Measurements from ENCODE around the gene ABCA7. TPM values are rescaled to one million over a fixed set of nuclear protein-coding genes. Genes with fewer than 3 reads are reported as not detected.

ABCA7 gene
- total and polyA plus RNA-seq, 3 donors from 2014 or later = 7.3 to 14.6 (median 12.1) TPM

- TF ChIP-seq CTCF (IDR thresholded peaks at IDR 0.05) (no peak), POLR2A (IDR thresholded peaks at IDR 0.05) (no peak)
- Histone ChIP-seq H3K4me3 (peak overlapping the region; percentile 15 to 21), H3K27ac (no peak overlapping the region), H3K9me3 (no peaks in the 10 kb centered on the region), H3K27me3 (no peaks in the 10 kb centered on the region), H3K4me1 (no peaks in the 10 kb centered on the region), H3K36me3 (ENCODE audit: low read depth, missing control alignments) (no peaks in the 10 kb centered on the region)
- no peak for DNase-seq
- 15 to 51% methylated on average over 23 to 55 of the region's 58 CpGs for WGBS, 2 donors
- intact Hi-C loops (cut with DNase I; ENCODE audit: low total_unique reads) = no loop called here
Measured at GRCh38 chr19:1081301-1082164, 41.6 kb downstream of the ABCA7 start.

GRCh38 chr19:1082165-1082927 is 42.4 kb downstream of the ABCA7 start:
- Histone ChIP-seq H3K27ac (no peak overlapping the region), H3K4me3 (peak overlapping the region; percentile 9 to 53), H3K4me1 (no peaks in the 10 kb centered on the region), H3K36me3 (ENCODE audit: low read depth, missing control alignments) (no peaks in the 10 kb centered on the region), H3K9me3 (no peaks in the 10 kb centered on the region), H3K27me3 (no peaks in the 10 kb centered on the region)
- peak; percentile 92 for DNase-seq
- 14 to 25% methylated on average over 25 to 47 of the region's 51 CpGs for WGBS, 2 donors
- TF ChIP-seq CTCF (IDR thresholded peaks at IDR 0.05) = no peak
- no peak for TF ChIP-seq POLR2A (IDR thresholded peaks at IDR 0.05)
- intact Hi-C loops (cut with DNase I; ENCODE audit: low total_unique reads) = no loop called here

GRCh38 chr19:1082928-1083816 is 43.3 kb downstream of the ABCA7 start:
- WGBS, 2 donors = 37 to 70% methylated on average over 30 to 59 of the region's 59 CpGs

More at GRCh38 chr19:1082928-1083816, 43.3 kb downstream of the ABCA7 start:
- intact Hi-C loops (cut with DNase I; ENCODE audit: low total_unique reads) = no loop called here
- H3K27me3 ChIP-seq = no peaks in the 10 kb centered on the region
- H3K4me3 ChIP-seq = peak overlapping the region; percentile 9 to 53
- H3K9me3 ChIP-seq = no peaks in the 10 kb centered on the region
- TF ChIP-seq POLR2A (IDR thresholded peaks at IDR 0.05) = no peak
- no peak for TF ChIP-seq CTCF (IDR thresholded peaks at IDR 0.05)
- DNase-seq = no peak
- H3K36me3 ChIP-seq (ENCODE audit: low read depth, missing control alignments) = no peaks in the 10 kb centered on the region
- no peaks in the 10 kb centered on the region for H3K4me1 ChIP-seq
- no peak overlapping the region for H3K27ac ChIP-seq

Measured in testis (tissue), 3 donors.